Mucosa of stomach (tissue), 1 donor: ENCODE data around the gene CDH5.

Source experiments
- H3K27me3 ChIP-seq: one replicate; pipeline ENCODE4 v1.7.0; 2013; ENCODE audit warnings: mild to moderate bottlenecking, low read length; ENCODE audit not compliant: control insufficient read depth, insufficient read depth
- H3K36me3 ChIP-seq: one replicate; pipeline ENCODE4 v1.7.0; 2013; ENCODE audit warnings: low read length; ENCODE audit not compliant: control insufficient read depth, insufficient read depth
- H3K4me1 ChIP-seq: one replicate; pipeline ENCODE4 v1.7.0; 2013; ENCODE audit warnings: mild to moderate bottlenecking, low read length; ENCODE audit not compliant: control insufficient read depth, insufficient read depth
- H3K4me3 ChIP-seq: one replicate; pipeline ENCODE4 v1.7.0; 2013; ENCODE audit warnings: low read length
- H3K9ac ChIP-seq: one replicate; pipeline ENCODE4 v1.7.0; 2013; ENCODE audit warnings: mild to moderate bottlenecking, low read length, moderate library complexity
- H3K9me3 ChIP-seq: one replicate; pipeline ENCODE4 v1.7.0; 2013; ENCODE audit warnings: mild to moderate bottlenecking, low read length, moderate library complexity; ENCODE audit not compliant: control insufficient read depth
- donor health status: Pancreatic carcinoma.

Gene CDH5

DNA sequence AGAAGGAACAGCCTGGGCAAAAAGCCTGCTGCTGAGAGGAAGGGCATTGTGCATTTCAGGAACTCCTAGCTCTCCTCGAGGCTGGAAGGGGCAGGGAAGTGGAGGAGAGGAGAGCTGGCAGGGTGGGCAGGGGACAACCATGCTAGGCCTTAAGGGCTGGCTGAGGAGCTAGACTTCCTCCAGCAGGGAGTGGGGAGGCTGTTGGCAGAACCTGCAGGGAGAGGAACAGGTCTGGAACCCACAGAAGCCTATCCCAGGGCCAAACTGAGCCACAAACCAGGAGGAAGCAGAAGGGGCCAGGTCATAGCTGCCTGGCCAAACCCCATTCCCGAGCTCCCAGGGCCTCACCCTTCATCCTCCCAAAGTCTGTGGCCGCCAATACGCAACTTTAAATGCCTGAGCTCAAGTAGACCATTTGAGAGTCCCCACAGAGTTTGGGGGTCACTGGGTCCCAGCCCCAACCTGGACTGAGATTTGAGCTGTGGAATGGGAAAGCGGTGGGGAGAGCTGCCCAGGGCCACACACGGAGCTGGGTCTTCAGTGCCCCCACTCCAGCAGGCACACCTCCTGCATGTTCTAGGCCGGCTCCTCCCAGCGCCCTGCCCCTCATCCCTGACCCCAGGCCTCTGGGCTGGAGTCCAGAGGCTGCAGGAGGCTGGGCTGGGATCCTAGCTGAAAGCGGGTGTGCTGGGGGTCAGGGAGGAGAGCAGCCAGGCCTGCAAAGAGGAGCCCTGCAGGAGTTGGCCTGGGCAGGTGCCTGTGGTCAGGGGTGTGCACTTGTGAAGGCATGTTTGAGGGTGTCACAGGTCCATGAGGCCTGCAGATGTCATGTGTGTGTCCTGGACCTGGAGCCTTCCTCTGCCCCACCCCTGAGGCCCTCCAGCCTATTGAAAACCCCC, 4.5 kb downstream of the CDH5 start:
- Histone ChIP-seq H3K27me3 (peaks cover 4% of the 10 kb centered on the region), H3K36me3 (no peaks in the 10 kb centered on the region), H3K4me3 (no peak overlapping the region)

GRCh38 chr16:66372078-66372897, 5.8 kb downstream of the CDH5 start:
- H3K36me3 ChIP-seq, result no peaks in the 10 kb centered on the region
- no peaks in the 10 kb centered on the region for H3K27me3 ChIP-seq
- H3K9me3 ChIP-seq, result no peaks in the 10 kb centered on the region
- H3K9ac ChIP-seq, result no peak overlapping the region
- no peak overlapping the region for H3K4me3 ChIP-seq
- no peaks in the 10 kb centered on the region for H3K4me1 ChIP-seq

More for the DNA sequence above, 4.5 kb downstream of the CDH5 start:
- Histone ChIP-seq H3K9me3 (no peaks in the 10 kb centered on the region), H3K4me1 (no peaks in the 10 kb centered on the region), H3K9ac (no peak overlapping the region)

GRCh38 chr16:66372898-66373155, 6.3 kb downstream of the CDH5 start:
- Histone ChIP-seq H3K4me3 (no peak overlapping the region), H3K9ac (no peak overlapping the region), H3K27me3 (no peaks in the 10 kb centered on the region), H3K4me1 (no peaks in the 10 kb centered on the region), H3K36me3 (no peaks in the 10 kb centered on the region), H3K9me3 (no peaks in the 10 kb centered on the region)

GRCh38 chr16:66373667-66374066, 7.2 kb downstream of the CDH5 start:
- Histone ChIP-seq H3K4me3 (no peak overlapping the region), H3K4me1 (no peaks in the 10 kb centered on the region), H3K36me3 (no peaks in the 10 kb centered on the region), H3K27me3 (no peaks in the 10 kb centered on the region), H3K9ac (no peak overlapping the region), H3K9me3 (no peaks in the 10 kb centered on the region)

DNA sequence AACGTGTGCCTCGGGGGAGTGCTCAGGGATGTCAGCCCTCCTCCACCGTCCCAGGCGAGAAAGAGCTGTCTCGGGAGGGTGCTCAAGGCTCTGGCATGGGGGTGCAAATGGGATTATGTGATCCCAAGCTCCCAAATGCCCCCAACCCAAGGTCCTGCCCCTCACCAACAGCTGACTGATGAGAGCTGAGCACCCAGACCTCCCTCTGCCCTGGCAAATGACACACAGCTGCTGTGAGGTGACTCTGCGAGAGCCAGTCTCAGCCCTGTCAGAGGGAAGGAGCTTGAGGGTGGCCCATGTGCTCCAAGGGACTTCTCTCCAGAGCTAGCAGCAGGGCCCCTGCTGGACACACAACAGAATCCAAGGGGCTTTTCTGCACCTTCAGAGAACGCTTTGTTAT, 7.7 kb downstream of the CDH5 start:
- Histone ChIP-seq H3K9ac (no peak overlapping the region), H3K9me3 (no peaks in the 10 kb centered on the region), H3K36me3 (no peaks in the 10 kb centered on the region), H3K4me1 (peaks cover 2% of the 10 kb centered on the region), H3K27me3 (no peaks in the 10 kb centered on the region), H3K4me3 (no peak overlapping the region)

GRCh38 chr16:66375451-66375850, 9.0 kb downstream of the CDH5 start:
- no peak overlapping the region for H3K9ac ChIP-seq
- no peaks in the 10 kb centered on the region for H3K36me3 ChIP-seq
- H3K9me3 ChIP-seq, result no peaks in the 10 kb centered on the region
- H3K27me3 ChIP-seq, result no peaks in the 10 kb centered on the region
- peaks cover 5% of the 10 kb centered on the region for H3K4me1 ChIP-seq
- no peak overlapping the region for H3K4me3 ChIP-seq

- H3K9me3 ChIP-seq, result no peaks in the 10 kb centered on the region
- no peak overlapping the region for H3K9ac ChIP-seq
- H3K4me1 ChIP-seq, result peaks cover 5% of the 10 kb centered on the region
- H3K27me3 ChIP-seq, result no peaks in the 10 kb centered on the region
- H3K4me3 ChIP-seq, result no peak overlapping the region
- H3K36me3 ChIP-seq, result no peaks in the 10 kb centered on the region
These were observed 9.6 kb downstream of the CDH5 start for GRCh38 chr16:66376114-66376513.

DNA sequence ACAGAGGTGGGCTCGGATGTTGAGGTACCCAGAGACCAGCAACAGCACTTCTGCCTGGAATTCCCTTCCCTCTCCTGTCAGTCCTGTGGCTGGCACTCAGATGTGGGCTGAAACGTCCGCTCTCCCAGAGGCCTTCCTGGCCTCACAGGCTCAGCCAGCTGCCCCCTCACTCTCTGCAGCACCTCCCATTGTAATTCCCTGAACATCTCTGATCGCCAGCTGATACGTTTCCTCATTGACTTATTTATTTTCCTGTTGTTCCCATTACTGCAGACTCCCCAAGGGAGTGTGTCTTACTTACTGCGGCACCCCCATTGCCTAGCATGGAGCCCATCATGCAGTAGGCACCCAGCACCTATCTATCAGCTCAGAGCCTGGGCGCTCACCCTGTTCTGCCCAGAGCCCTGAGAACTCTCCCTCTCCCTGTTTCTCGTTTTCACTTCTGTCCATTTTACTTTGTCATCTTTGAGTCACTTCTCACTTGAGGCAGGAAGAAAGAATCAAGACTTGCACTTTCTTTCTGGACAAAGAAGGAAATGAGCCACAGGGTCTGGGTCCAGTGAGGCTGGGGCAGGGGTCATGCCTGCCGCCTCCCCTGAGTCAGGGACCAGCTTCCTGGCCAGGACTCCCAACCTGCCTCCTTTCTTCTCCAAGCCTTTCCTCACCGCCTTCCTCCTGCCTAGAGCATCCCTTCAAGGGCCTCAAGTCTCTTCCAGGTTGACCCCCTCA, 10.2 kb downstream of the CDH5 start:
- H3K27me3 ChIP-seq, result no peaks in the 10 kb centered on the region
- H3K9ac ChIP-seq, result no peak overlapping the region
- H3K4me3 ChIP-seq, result no peak overlapping the region
- peaks cover 5% of the 10 kb centered on the region for H3K4me1 ChIP-seq
- H3K9me3 ChIP-seq, result no peaks in the 10 kb centered on the region
- no peaks in the 10 kb centered on the region for H3K36me3 ChIP-seq

DNA sequence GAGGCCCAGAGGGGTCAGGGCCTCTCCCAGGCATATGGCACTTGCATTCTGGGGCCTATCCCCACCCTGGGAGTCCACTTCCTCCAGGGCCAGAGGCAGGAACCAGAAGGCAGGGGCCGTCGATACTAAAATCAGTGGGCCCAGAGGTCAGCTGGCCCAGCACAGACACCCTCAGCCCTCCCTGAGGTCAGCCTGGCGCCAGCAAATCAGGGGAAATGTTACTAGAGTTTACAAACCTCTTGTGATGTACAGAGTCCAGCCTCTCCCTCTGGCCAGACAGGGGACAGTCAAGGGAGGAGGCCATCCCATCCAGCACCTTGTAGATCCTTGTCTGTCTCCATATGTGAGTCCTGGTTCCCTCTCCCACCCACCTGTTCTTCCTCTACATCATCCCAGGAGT, 10.8 kb downstream of the CDH5 start:
- Histone ChIP-seq H3K9me3 (no peaks in the 10 kb centered on the region), H3K4me1 (peaks cover 5% of the 10 kb centered on the region), H3K9ac (no peak overlapping the region), H3K36me3 (no peaks in the 10 kb centered on the region), H3K27me3 (no peaks in the 10 kb centered on the region), H3K4me3 (no peak overlapping the region)

DNA sequence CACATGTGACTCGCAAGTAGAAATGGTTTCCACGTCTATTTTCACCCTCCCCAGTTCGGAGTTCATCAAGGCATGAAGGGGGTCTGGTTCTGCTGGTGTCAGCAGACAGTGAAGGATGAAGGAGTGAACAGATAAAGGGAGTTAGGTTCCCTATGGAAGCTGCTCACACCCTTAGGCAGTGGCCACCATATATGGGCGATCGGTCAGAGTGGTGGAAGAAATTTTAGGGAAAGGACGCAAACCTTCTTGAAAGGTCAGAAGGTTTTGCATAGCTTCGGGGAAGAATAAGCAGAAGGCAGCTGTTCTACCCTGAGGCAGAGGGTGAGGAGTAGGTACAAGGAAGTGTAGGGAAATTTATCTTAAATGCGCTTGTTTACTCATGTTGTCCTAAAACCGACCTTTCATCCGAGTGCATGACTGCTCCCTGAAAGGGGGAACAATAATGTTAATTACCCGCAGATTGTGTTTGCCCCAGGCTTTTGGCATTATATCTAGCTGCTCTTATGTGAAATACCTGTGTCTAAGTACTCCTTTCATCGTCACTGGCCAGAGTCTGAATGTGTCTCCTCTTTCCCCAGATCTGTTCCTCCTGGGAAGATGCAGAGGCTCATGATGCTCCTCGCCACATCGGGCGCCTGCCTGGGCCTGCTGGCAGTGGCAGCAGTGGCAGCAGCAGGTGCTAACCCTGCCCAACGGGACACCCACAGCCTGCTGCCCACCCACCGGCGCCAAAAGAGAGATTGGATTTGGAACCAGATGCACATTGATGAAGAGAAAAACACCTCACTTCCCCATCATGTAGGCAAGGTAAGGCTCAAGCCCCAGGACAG, 12.5 kb downstream of the CDH5 start:
- Histone ChIP-seq H3K36me3 (no peaks in the 10 kb centered on the region), H3K4me1 (peaks cover 5% of the 10 kb centered on the region), H3K27me3 (peaks cover 3% of the 10 kb centered on the region), H3K4me3 (no peak overlapping the region), H3K9ac (no peak overlapping the region), H3K9me3 (no peaks in the 10 kb centered on the region)

- no peaks in the 10 kb centered on the region for H3K9me3 ChIP-seq
- no peaks in the 10 kb centered on the region for H3K36me3 ChIP-seq
- no peak overlapping the region for H3K9ac ChIP-seq
- H3K4me1 ChIP-seq, result peaks cover 5% of the 10 kb centered on the region
- no peak overlapping the region for H3K4me3 ChIP-seq
- H3K27me3 ChIP-seq, result peaks cover 3% of the 10 kb centered on the region
These were observed 13.1 kb downstream of the CDH5 start for GRCh38 chr16:66379571-66379941.
